Stimulated activated CD4-positive, alpha-beta T cell treated with anti-CD3 and anti-CD28 coated beads, TNF-alpha, amount 100 ng/mL, for 48 hours (primary cell): ENCODE results near the gene KCNK10.

Source experiments
- DNase-seq, 3 donors: peaks; one replicate each; pipeline ENCODE4 v3.0.0-alpha.2; 2020; ENCODE audit warnings: low read depth in 3 of 3

KCNK10 gene

DNA sequence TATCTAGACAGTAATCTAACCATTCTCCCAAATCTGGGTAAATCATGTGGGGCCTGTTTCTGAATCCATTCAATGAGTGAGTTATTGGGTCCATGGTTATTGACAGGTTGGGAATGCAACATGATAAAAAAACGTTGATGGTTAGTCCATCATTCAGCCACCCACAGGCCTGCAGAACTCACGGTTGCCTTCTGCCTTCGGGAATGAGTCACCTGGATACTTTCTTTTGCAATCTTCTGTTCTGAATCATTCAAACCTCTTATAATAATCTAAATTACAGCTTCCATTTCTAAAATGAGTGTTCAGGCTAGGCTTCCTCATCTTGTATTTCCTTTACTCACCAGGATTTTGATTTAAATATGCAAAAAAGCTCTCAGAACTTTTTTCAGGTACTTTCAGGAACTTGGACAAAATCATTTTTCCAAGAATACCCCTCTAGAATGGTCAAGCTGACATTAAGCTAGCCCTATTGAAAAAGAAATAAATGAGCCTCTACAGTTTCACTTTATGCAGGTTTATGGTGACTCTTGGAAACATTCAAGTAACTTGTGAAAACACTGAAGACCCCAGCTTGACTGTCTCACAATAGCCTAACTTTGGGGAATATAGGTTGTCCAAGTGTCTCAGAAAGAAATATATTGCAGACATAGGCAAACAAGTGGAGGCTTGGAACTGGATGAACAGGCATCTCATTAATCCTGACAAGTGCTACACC lies 94.4 kb downstream of the KCNK10 start:
- DNase-seq: no peak

GRCh38 chr14:88227693-88228092 lies 95.4 kb downstream of the KCNK10 start:
- no peak for DNase-seq

DNA sequence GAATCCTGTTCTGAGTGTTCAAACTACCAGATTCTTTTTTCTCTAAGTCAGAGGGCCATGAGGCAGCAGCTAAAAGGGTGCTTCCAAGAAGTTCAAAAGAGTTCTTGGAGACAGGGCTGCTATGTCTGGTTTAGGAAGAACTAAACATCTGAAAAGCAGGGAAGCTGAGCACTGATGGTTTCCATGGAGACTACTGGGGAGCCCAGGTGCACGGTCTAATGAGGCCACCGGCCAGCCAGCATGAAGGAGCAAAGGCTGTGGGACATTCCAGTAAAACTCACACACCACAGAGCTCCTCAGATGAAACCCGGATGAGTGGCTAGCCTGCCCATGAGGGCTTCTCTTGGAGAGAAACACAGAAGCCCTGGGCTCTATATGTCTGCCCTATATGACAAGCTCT lies 97.3 kb downstream of the KCNK10 start:
- no peak for DNase-seq

- DNase-seq: no peak
Observed at GRCh38 chr14:88218119-88218915, 104.8 kb downstream of the KCNK10 start.

DNA sequence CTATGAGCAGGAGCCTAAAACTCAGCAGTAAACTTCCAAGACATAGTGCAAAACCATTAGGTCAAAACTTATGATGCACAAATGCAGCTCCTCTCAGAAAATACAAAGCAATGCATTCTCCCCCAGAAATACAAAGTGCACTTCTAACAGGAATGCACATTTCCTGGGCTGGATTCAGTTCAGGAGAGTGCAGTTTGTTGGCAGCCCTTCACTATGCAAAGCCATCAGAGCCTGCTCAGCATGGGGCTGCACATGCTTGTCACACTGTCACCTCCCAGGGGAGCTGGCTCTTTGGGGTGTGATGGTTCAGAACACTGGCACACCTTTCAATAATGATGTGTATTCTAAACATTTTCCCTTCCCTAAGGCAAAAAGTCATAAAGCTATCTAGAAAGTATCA lies 110.4 kb downstream of the KCNK10 start:
- no peak for DNase-seq

DNA sequence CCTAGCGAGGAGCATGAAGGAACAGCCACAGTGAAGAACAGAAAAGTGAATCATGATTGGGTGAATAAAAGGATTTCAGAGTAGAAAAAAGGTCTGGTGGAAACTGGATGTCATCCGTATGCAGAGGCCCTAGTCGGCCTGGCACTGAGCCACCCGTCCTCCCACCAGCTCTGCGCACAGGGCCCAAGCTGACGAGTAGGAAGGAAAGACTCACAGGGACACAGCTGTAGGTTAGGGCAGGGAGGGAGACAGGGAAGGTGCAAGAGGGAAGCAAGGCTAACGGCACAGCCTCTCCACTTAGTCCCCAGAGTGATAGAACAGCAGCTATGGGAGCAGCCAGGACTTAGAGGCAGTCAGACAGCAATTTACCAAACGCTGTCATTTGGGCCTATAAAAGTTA lies 112.6 kb downstream of the KCNK10 start:
- DNase-seq: no peak

DNA sequence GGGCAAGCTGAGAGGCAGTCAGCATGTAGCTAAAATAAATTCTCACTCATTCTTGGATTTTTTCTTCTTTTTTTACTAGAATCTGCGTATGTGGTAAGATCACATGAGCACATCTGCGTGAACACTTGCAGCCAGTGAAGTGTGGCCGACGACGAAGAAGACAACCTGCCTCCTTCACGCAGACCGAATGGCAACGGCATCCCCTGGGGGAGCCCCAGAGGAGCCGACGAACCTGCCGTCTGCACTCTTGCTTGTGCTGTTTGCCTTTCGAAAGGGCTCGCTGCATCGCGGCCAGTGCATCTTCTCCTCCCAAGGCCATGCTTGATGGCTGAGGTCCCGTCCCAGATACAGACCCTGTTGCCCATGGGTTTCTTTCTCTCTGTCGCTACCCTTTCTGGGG lies 113.8 kb downstream of the KCNK10 start:
- DNase-seq: no peak

GRCh38 chr14:88208858-88209257 lies 114.2 kb downstream of the KCNK10 start:
- no peak for DNase-seq

DNA sequence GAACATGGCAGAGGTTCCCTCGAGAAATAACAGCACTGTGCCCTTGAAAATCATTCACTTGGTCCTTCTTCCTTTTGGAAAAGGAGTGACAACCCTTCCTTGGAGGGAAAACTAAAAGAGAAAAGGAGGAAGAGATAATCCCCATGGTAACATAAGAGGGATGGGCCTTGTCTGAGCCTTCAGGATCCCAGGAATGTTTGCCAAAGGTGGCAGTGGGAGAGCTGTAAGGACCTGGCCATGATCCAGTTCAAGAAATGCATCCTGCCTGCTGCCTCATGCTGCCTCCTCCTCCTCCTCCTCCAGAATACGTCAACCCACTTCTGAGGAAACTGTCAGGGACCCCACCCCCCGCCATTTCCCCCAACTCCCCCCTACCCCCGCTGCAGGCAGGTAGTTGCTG lies 118.8 kb downstream of the KCNK10 start:
- no peak for DNase-seq

- DNase-seq: no peak
Observed at GRCh38 chr14:88203291-88203690, 119.8 kb downstream of the KCNK10 start.

DNA sequence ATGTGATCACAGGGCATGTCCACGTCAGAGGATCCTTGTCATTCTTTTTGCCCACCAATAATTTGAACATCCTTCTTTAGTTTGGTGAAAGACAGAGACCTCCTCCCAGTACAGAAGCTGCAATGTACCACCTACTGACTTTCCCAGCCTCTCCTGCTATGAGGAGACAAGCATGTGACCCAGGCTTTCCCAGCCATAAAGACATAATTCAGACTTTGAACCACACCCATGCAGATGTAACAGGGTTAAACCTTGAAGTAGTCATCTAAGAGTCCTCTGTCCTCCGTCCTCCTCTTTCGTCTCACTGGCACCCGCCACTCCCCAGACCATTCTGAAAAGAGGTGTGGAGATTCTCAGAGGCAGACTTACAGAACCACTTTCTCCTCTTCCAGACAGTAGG lies 120.8 kb downstream of the KCNK10 start:
- DNase-seq: no peak

- DNase-seq: no peak
Observed at GRCh38 chr14:88201851-88202250, 121.2 kb downstream of the KCNK10 start.

- DNase-seq: no peak
Observed at GRCh38 chr14:88199882-88200281, 123.2 kb downstream of the KCNK10 start.

DNA sequence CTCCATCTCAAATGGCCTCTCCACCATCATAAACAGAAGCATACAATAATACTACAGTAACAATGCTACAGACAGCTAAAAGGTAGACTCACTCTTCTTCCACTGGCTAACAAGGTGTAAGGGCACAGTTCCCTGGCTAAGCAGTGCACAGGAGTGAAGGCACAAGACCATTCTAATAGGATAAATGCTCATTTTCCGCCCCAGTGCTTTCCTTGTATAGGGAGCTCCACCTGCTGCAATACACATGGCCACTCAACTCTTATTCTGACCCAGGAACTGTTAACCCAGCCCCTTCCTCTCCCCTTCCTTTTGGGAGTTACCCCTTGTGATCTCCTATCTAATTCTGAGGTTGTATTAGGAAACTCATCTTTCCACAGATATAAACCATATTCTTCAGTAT lies 124.6 kb downstream of the KCNK10 start:
- DNase-seq: no peak

- no peak for DNase-seq
Observed at GRCh38 chr14:88196925-88197324, 126.1 kb downstream of the KCNK10 start.

GRCh38 chr14:88196116-88196890 lies 126.8 kb downstream of the KCNK10 start:
- DNase-seq: no peak

DNA sequence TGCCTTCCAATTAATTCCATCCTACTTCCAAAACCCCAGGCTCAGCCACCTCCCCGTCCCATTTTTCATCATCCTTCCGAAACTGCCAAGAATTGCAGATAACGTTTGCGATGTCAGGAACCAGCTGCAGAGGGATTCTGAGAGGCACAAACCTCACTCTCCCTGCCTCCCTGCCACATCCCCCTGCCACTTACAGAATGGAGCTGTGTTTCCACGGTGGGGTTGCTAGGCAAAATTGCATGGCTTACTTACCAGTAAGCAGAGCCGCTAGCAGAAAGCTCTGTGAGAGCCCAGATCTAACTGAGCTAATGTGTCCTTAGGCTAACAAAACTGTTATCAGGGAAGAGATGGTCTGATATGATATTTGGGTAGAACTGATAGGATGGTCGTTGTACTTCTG lies 127.4 kb downstream of the KCNK10 start:
- DNase-seq: no peak

DNA sequence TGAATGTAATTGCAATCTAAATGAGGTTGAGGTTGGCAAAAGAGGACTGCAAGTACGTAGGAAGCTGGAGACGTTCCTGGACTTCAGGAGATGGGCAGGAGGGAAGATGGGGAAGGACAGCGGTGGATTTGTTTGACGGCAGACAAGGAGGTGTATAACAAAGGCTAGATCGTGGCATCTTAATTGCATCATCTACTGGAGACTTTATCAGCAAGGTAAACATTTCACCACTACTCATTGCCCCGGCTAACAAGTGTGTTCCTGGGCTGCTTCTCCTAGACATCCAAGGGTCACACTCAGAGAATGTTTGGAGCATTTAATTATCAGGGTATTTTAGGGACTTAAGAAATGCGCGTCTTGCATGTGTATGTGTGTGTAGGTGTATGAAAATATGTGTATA lies 128.5 kb downstream of the KCNK10 start:
- DNase-seq: no peak

GRCh38 chr14:88191605-88192004 lies 131.5 kb downstream of the KCNK10 start:
- no peak for DNase-seq

GRCh38 chr14:88189417-88190191 lies 133.5 kb downstream of the KCNK10 start:
- DNase-seq: peak; percentile 15 to 61 (median 43)

DNA sequence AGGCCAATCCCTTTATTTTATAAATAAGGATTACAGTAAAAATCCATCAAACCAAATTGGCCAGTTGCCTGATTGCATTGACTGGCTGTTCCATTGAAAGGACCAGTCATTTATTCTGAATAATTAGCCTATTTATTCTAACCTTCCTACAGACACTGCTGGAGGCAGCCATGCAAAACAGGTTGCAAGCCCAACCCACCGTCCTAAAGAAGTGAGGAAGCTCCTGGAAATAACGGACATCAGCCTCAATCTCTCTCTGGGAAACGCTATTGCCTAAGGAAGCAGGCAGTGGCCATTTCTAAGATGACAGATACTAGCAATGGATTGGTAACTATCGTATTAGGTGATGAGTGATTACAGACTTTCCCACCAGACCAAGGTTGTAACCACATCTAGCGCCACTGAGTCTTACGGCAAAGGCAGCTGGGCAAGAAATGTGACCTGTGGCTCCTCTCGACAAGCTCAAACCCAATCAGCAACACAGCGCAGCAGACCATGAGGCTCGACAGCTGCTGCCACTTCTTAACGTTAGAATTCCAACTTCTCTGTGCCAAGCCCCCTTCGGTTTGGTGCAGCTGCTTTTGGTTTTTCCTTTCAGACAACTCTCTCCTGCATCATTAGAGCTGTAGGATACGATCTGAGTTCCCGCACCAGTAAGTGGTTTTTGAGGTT lies 134.2 kb downstream of the KCNK10 start:
- no peak for DNase-seq
